Measurements from ENCODE around the gene MMP24OS. TPM values are rescaled to one million over a fixed set of nuclear protein-coding genes. Genes with fewer than 3 reads are reported as not detected.

Gene MMP24OS
- total RNA-seq, 2 experiments from 2014 or later, result 46.6 to 48.4 TPM

DNA sequence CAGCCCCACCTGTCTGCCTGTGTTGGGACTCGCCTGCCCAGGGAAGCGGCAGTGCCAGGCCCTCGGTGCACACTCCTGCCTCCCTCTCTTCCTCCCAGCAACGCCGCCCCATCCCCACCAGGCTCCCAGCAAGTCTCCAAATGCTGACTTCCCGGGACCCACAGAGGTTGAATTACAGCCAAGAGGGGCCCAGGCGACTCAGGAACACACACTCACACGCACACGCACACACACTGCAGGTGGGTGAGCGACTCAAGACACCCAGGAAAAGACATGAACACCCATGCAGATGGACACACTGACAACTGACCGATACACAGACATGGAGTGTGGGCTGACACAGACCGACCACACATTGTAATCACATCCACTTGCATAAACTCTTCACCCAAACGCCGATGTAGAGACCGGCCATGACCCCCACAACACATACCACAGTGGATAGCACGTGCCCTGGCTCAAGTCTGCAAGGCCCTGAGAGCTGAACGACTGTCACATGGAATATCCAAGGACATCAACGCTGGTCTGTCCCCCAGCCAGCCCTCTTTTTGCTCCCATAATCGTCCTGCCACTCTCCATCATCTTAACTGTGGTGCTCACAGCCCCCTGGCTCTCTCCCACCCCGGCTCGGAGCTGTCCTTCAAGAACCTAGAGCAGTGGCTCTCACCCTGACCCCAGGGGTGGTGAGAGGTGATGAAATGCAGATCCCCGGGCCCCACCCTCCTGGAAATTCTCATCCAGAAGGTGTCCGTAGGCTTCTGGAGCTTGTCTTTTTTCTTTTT, 14.8 kb upstream of the MMP24OS start:
- TF ChIP-seq, protein P1, sequence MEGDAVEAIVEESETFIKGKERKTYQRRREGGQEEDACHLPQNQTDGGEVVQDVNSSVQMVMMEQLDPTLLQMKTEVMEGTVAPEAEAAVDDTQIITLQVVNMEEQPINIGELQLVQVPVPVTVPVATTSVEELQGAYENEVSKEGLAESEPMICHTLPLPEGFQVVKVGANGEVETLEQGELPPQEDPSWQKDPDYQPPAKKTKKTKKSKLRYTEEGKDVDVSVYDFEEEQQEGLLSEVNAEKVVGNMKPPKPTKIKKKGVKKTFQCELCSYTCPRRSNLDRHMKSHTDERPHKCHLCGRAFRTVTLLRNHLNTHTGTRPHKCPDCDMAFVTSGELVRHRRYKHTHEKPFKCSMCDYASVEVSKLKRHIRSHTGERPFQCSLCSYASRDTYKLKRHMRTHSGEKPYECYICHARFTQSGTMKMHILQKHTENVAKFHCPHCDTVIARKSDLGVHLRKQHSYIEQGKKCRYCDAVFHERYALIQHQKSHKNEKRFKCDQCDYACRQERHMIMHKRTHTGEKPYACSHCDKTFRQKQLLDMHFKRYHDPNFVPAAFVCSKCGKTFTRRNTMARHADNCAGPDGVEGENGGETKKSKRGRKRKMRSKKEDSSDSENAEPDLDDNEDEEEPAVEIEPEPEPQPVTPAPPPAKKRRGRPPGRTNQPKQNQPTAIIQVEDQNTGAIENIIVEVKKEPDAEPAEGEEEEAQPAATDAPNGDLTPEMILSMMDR (IDR thresholded peaks at IDR 0.05), result no peak
- Mint-ChIP-seq H3K27ac (no peak overlapping the region), H3K27me3 (no peaks in the 10 kb centered on the region), H3K9me3 (no peaks in the 10 kb centered on the region), H3K4me1 (ENCODE audit: low read depth) (no peaks in the 10 kb centered on the region), H3K4me3 (no peak overlapping the region), H3K36me3 (ENCODE audit: low read depth) (no peaks in the 10 kb centered on the region)
- POLR2A ChIA-PET, result no interaction called here
- intact Hi-C loops (cut with micrococcal nuclease), result no loop called here
- DNase-seq, result no peak
- CTCF ChIA-PET, result interaction anchor here (1.4 to 2.9 kb wide), 3 partner anchors 11 to 147 kb away, joined by 3 to 13 read pairs (median 4); no protein-coding TSS in a partner anchor
- ATAC-seq, result no peak

DNA sequence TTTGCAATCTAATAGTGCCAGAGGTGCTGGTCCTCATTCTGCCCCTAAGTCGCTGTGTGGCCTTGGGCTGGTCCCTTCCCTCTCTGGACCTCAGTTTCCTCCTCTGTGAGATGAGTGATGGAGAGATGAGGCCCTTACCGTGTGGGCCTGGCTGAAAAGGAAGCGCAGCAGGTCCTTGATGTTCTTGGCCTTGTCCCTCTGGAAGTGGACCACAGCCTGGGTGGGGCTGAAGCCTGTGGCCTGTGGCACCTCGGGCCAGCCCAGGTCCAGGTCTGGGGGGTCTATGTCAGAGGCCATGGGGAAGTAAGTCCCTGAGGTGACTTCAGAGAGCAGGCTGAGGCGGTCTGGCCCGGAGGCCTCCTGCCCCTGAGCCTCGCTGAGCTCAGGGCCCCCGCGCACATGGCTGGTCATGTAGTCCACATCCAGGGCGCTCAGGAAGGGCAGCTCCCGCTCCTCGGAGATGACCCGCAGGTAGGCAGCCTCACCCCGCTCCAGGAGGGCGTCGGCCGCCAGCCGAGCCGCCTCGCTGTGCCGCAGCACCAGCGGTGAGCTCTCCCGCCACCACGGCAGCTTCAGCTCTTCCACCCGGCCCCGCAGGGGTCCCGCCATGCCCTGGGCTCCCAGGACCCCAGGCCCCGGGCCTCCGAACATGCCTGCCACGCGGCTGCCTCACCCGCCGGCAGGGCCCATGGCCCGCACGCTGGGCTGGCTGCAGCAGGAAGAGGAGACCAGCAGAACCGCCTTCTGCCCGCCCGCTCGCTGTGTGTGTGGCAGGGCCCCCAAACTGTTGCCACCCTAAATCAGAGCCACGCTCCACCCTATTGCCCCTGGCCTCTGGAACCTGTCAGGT, 14.0 kb upstream of the MMP24OS start, which contains the start of gene FAM83C:
TSS of gene FAM83C (minus strand) at position 772 of the 850 bp plus-strand sequence. CDS start at position 651, 121 bp downstream.
- ChIA-PET CTCF (interaction anchor here (1.4 kb wide), 1 partner anchor 12 kb away, joined by 3 read pairs; no protein-coding TSS in a partner anchor), POLR2A (interaction anchor here (1.1 kb wide), 1 partner anchor 12 kb away, joined by 3 read pairs; no protein-coding TSS in a partner anchor)
- H3K27me3 Mint-ChIP-seq, result no peaks in the 10 kb centered on the region
- no peak within 1 kb of the TSS for H3K4me3 Mint-ChIP-seq
- H3K36me3 Mint-ChIP-seq (ENCODE audit: low read depth), result no peaks in the 10 kb centered on the region
- no peaks in the 10 kb centered on the region for H3K4me1 Mint-ChIP-seq (ENCODE audit: low read depth)
- H3K9me3 Mint-ChIP-seq, result no peaks in the 10 kb centered on the region
- TF ChIP-seq, protein P1 (IDR thresholded peaks at IDR 0.05), result no peak
- DNase-seq (no peak), ATAC-seq (no peak)
- H3K27ac Mint-ChIP-seq, result no peak within 1 kb of the TSS
- intact Hi-C loops (cut with micrococcal nuclease), result no loop called here

DNA sequence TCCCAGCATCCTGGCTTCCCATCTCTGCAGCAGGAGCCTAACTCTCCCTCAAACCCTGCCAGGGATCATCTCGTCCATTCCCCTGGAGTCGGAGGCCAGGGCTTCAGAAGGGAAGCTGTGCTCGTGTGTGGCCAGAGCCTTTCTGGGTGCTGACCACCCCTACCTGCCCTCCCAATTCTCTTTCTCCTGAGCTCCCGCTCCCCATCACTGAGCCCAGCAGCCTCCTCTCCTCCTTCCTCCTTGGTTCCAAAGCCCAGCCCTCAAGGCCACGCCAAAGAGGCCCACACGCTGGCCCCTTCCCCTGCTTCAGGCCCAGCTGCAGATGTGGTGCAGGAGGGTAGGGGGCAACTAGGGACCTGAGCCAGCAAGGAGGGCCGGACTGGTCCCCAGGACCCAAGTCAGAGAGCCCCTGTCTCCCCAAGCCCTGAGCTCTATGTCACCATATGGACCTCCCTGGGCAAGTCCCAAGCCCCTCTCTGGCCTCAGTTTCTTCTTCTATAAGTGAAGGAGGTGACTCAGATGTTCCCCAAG, 13.0 kb upstream of the MMP24OS start:
- ChIA-PET POLR2A (interaction anchor here (0.9 to 1.1 kb wide), 2 partner anchors 13 kb away, joined by 3 read pairs; partner anchors contain the start of gene MMP24OS), CTCF (no interaction called here)
- Mint-ChIP-seq H3K4me1 (ENCODE audit: low read depth) (peaks cover 2% of the 10 kb centered on the region), H3K4me3 (no peak overlapping the region), H3K36me3 (ENCODE audit: low read depth) (no peaks in the 10 kb centered on the region), H3K27me3 (no peaks in the 10 kb centered on the region), H3K9me3 (no peaks in the 10 kb centered on the region), H3K27ac (no peak overlapping the region)
- TF ChIP-seq, protein P1 (IDR thresholded peaks at IDR 0.05), result no peak
- ATAC-seq (no peak), DNase-seq (no peak)
- intact Hi-C loops (cut with micrococcal nuclease), result no loop called here

DNA sequence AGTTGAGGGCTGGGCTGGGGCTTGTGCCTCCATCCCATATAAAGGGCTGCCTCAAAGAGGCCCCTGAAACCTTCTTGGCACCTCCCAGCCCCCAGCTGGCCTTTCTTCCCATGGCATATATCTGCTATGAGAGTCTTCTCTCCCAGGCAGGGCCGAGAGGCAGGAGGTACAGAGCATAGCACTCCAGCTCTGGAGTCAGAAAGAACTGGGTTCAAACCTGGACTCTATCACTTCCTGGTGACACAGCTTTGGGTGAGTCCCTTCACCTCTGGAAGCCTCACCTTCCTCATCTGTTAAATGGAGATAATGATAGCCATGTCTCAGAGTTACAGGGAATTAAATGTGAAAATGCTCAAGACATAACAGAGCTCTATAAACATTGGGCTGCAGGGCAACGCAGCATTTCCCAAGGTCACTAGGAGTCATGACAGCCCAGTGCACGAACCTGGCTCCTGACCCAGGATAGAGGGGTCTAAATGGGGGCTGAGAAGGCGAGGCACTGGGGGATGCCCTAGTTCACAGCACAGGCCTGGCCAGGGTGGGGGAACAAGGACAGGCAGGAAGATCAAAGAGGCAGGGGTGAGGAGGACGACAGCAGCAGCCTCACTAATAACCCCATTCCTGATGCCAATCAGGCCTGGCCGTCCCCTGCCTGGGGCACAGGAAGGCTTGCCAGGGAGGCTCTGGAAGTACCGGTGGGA, 12.4 kb upstream of the MMP24OS start:
- peaks cover 7% of the 10 kb centered on the region for H3K4me1 Mint-ChIP-seq (ENCODE audit: low read depth)
- no peaks in the 10 kb centered on the region for H3K27me3 Mint-ChIP-seq
- ATAC-seq (no peak), DNase-seq (no peak)
- intact Hi-C loops (cut with micrococcal nuclease), result no loop called here
- no peak overlapping the region for H3K27ac Mint-ChIP-seq
- no peaks in the 10 kb centered on the region for H3K36me3 Mint-ChIP-seq (ENCODE audit: low read depth)
- TF ChIP-seq, protein P1 (IDR thresholded peaks at IDR 0.05), result no peak
- no peak overlapping the region for H3K4me3 Mint-ChIP-seq
- H3K9me3 Mint-ChIP-seq, result no peaks in the 10 kb centered on the region
- ChIA-PET POLR2A (interaction anchor here (0.9 to 1.9 kb wide), 2 partner anchors 12 kb away, joined by 3 to 4 read pairs; partner anchors contain the start of gene MMP24OS), CTCF (interaction anchor here (2.8 kb wide), 1 partner anchor 13 kb away, joined by 13 read pairs; no protein-coding TSS in a partner anchor)

All from activated CD8-positive, alpha-beta T cell treated with anti-CD3 and anti-CD28 coated beads for 36 hours (primary cell).